Stimulated activated CD4-positive, alpha-beta T cell treated with anti-CD3 and anti-CD28 coated beads, Interleukin-1b, Interleukin-23, amount 100 ng/mL, for 1 hour (primary cell): Measurements from ENCODE around the gene RASIP1.
A peak's percentile ranks its signal among the peaks of the same experiment; 100 is the strongest.

Experiments
- DNase-seq, 2 donors: peaks; one replicate each; pipeline ENCODE4 v3.0.0-alpha.2; 2020; ENCODE audit warnings: low read depth in 2 of 2

The RASIP1 gene

GRCh38 chr19:48756212-48756611, 15.8 kb upstream of the RASIP1 start:
- DNase-seq: no peak

GRCh38 chr19:48755787-48756186, 15.4 kb upstream of the RASIP1 start:
- no peak for DNase-seq

DNA sequence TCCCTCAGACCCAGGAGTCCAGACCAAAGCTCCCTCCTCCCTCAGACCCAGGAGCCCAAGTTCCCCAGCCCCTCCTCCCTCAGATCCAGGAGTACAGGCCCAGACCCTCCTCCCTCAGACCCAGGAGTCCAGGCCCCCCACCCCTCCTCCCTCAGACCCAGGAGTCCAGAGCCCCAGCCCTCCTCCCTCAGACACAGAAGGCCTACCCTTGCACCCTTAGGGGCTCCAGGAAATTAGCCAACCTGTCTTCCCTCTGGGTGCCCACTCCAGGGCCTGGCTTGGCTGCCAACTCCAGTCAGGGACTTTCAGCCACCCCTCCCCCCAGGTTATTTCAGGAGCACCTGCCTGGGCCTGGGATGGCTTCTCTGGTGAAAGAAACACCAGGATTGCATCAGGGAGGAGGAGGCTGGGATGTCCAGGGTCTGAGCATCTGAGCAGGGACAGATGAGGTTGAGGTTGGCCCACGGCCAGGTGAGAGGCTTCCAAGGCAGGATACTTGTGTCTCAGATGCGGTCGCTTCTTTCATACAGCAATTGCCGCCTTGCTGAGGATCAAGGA, 14.8 kb upstream of the RASIP1 start, which contains the start of gene FGF21:
Gene FGF21, plus strand, starts transcription at position 441 of the 558 bp plus-strand sequence. CDS start 713 bp downstream, outside the sequence.
- DNase-seq: no peak

GRCh38 chr19:48752496-48753365, 12.3 kb upstream of the RASIP1 start, which contains the start of gene FUT1:
Gene FUT1 (minus strand): TSS chr19:48752641. CDS start chr19:48751281, 1,360 bp downstream.
- no peak for DNase-seq

- DNase-seq: no peak
These were observed 11.6 kb upstream of the RASIP1 start for GRCh38 chr19:48751845-48752495.

- DNase-seq: no peak
These were observed 10.5 kb upstream of the RASIP1 start for GRCh38 chr19:48750771-48751504.

DNA sequence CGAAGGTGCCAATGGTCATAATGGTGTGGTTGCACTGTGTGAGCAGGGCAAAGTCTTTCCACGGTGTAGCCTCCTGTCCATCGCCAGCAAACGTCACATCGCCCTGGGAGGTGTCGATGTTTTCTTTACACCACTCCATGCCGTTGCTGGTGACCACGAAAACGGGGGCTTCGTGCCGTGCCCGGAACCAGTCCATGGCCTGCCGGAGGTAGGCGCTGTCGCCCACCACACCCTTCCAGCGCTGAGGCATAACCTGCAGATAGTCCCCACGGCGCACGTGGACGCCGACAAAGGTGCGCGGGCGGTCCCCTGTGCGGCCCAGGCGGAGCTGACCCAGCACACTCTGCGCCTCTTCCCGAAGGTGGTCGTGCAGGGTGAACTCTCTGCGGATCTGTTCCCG, 9.9 kb upstream of the RASIP1 start:
- no peak for DNase-seq

DNA sequence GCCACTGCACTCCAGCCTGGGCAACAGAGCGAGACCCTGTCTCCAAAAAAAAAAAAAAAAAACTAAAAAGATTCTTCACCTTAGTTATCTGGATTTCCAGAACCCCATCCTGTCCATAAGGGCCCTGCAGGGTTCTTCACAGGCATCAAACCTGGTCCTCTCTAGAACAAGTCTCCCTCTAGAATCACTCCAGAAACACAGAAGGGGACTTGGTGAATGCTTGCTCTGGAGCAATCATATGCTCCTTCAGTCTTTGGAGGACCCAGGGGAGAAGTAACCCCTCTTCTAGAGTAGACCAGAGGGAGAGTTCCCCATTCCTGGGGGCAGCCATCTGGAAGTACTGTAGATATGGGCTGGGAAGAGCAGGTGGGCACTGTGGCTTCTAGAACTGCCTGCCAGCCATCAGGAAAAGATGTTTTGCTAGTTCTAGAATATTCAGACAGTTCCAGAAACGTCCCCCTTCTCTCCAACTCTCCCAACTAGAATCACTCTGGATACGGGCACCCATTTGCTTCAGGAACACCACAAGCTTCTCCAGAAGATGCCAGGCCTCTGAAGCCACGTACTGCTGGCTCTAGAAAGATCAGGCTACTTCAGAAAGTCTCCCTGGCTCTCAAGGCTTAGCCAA, 9.3 kb upstream of the RASIP1 start:
- DNase-seq: no peak

DNA sequence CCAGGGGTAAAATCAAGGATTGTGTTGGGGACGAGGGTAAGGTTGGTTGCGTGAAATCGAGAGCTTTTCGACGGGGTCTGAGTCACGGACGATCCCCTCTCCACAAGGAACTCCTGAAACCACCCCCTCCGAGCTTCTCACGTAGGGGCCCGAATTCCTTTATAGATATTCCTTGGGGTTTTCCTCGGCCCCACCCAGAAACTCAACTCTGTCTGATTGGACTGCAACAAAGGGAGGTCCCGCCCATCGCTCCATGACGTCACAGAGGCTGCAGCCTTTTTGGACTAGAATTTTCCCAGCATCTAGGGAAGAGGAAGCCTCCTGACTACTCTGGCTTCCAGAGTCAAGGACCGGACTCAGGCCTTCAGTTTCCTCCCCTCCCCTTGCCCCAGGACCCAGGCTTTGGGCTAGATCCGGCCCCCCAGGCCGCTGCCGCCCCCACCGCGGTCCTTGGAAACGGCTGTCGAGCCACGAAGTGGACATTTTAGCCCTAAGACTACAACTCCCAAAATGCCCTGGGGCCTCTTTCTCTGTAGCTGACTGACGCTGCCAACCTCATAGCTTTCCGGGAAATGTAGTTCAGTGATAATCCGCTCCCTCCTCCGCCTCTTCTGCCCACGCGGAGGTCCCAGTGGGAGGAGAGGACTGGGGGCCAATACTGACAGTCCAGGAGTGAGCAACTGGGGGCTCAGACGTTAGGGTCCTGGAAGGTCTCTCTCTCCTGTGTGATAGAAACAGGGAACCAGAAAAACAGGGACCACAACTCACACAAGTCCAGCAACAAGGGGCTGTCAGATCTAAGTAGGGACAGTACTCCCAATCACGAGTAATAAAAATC, 6.5 kb upstream of the RASIP1 start, which contains the start of gene IZUMO1:
Gene IZUMO1, minus strand, starts transcription at position 172 of the 838 bp plus-strand sequence. CDS start 1,050 bp downstream, outside the sequence.
- no peak for DNase-seq

DNA sequence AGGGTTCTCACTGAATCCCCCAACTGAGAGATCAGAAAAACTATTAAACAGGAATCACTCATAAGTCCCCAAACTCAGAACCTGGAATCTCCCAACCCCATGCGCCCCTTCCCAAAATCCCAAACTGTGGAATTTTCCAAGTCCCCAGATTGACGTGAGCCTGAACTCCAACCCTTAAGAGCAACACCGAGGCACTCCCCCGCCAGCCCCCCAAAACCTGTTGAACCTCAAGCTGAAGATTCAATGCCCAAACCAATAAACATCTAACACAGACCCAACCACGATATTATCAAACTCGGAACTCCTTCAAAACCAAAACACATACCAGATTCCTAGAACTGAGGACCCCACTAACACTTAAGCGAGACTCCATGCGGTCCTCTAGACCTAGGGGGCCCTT, 5.7 kb upstream of the RASIP1 start:
- no peak for DNase-seq

GRCh38 chr19:48745208-48745995, 5.0 kb upstream of the RASIP1 start:
- DNase-seq: no peak

DNA sequence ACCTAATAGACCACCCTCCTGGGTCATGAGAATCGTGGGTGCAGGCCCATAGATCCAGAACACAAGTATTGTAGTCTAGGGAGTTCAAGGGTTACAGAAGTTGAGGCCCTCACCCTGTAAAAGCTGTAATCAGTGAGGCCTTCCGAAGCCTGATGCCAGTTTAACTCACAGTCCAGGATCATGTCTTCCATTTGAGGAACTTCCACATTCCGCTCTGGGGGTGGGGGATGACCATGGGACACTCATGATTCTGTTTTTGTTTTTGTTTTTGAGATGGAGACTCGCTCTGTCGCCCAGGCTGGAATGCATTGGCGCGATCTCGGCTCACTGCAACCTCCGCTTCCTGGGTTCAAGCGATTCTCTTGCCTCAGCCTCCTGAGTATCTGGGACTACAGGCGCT, 1.7 kb upstream of the RASIP1 start:
- DNase-seq: no peak

DNA sequence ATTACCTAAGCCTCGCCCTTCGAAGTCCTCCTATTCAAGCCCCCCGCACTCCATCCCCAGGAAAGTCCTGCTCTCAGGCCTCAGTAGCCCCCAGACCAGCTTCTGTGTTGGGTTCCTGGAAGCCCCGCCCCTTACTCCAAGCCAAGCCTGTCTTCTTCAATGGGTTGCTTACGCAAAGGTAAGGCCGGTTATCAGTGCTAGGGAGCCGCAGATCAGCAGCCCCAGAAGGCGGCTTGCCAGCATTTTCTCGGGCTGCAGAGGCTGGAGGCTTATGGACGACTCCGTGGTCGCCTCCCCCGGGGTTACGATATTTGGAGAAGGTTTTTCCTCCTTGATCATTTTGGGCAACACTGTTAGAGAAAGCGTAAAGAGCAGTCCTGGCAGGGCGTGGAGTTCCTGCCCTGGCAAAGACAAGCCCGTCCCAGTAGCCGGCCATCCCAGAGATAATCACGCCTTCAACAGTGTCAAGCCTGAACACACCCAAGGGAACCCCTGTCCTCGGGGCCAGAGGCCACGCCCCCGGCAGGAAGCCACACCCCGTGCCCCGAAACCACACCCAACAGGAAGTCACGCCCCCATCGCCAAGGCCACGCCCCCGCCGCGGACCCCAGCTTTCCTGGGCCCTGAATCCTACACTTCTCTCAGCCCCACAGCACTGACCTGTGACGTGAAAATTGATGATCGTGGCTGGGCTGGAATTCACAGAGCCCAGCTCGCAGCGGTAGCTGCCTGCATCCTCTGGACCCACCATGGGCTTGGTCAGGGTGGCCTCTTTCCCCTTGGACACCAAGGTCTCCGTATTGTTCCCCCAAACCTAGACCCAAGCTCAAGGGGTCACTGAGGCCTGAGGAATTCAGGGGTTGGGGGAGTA, 954 bp upstream of the RASIP1 start:
- DNase-seq: no peak

GRCh38 chr19:48739404-48740163, 826 bp downstream of the RASIP1 start:
- DNase-seq: no peak

GRCh38 chr19:48738557-48739403, 1.6 kb downstream of the RASIP1 start:
- DNase-seq: peak; percentile 90 to 95

DNA sequence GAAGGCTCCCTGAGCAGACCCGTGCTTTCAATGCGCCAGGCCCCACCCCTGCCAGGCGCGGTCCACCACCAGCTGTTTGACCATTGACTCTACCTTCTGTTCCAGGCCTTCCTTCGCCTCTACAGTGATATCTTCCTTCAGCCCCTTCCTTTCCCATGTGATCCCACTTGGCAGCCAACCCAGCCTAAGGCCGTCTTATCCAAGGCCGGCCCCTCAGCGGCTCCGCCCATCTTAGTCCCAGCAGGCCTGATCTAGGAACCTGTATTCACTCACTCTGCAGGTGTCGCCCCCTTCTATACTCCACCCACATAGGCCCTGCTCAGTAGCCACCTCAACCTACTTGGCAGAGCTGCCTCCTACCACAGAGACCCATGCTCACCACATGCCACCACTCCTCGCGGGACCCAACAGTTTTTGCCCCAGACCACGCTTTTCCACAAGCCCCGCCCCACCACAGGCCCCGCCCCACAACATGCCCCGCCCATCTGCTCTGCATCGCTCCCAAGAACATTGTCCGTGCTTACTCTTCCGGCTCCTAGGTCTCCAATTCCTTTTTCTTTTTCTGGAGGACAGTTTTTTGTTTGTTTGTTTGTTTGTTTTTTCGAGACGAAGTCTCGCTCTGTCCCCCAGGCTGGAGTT, 2.9 kb downstream of the RASIP1 start:
- DNase-seq: no peak
